GM19372 (cell line): ENCODE data around the gene DENND1A.
A peak's percentile ranks its signal among the peaks of the same experiment; 100 is the strongest.
"Not testable (repeated sequence)": the region's sequence is repeated elsewhere in the genome, so short reads cannot be mapped to it uniquely, and the experiment has no call there.

ENCODE experiments used
- ATAC-seq: cut with Tn5 transposase; IDR thresholded peaks from one replicate; pipeline ENCODE4 v1.9.1; 2021; ENCODE audit warnings: mild to moderate bottlenecking, low read depth, moderate library complexity; ENCODE audit not compliant: unreplicated experiment

Gene DENND1A

GRCh38 chr9:123339666-123340510 lies 590.0 kb downstream of the DENND1A start:
- peak; percentile 40 for ATAC-seq

GRCh38 chr9:123338710-123339665 lies 590.9 kb downstream of the DENND1A start:
- peak; percentile 65 for ATAC-seq

GRCh38 chr9:123337971-123338370 lies 592.0 kb downstream of the DENND1A start:
- ATAC-seq = no peak

DNA sequence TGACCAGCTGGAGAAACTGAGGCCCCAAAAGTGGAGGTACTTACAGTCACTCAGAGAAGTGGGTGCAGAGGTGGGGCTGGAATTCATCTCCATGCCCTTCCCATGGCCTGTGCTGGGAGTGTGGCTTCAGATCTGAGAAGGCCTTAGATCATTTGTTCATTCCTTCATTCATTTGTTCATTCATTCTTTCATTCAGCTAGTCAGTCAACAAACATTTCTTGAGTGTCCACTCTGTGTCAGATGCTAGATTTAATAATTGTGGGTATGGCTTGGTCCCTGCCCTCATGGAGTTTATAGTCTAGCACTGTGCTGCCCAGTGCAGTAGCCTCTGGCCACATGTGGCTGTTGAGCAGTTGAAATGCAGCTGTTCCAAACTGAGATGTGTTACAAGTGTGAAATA lies 593.0 kb downstream of the DENND1A start:
- ATAC-seq = no peak

DNA sequence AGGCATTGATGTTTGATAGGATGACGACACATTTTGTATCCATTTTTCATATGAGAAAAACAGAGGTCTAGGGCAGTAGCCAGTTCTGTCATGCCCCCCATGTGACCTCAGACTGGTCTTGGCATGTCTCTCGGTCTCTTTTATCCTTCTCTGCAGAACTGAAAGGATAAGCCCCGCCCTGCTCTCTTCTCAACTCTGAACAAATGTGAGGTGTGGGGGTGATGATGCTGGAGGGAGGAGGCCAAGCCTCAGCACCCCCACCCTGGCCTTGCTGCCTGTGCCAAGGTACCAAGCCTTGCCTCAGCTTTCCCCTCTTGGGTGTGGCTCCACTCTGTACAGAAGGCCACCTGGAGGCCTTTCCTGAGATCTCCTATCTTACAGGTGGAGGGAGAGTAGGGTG lies 593.5 kb downstream of the DENND1A start:
- ATAC-seq = no peak

GRCh38 chr9:123335986-123336329 lies 594.0 kb downstream of the DENND1A start:
- no peak for ATAC-seq

GRCh38 chr9:123335193-123335985 lies 594.5 kb downstream of the DENND1A start:
- no peak for ATAC-seq

- ATAC-seq = no peak
Measured at GRCh38 chr9:123334639-123335038, 595.3 kb downstream of the DENND1A start.

- ATAC-seq = not testable (repeated sequence)
Measured at GRCh38 chr9:123333058-123333669, 596.8 kb downstream of the DENND1A start.

- ATAC-seq = no peak
Measured at GRCh38 chr9:123331346-123332060, 598.4 kb downstream of the DENND1A start.
